H1 (cell line): Measurements from ENCODE around the gene MYH3. TPM values are rescaled to one million over a fixed set of nuclear protein-coding genes. Genes with fewer than 3 reads are reported as not detected.

ENCODE experiments used
- CTCF ChIA-PET: fragments of 300-600 bp; sonication (Branson Sonifier 250); formaldehyde crosslinking; loops from one replicate; lab custom pipeline; 2021; ENCODE audit not compliant: partially characterized antibody; lab: Charles Lee
- POLR2A ChIA-PET: fragments of 300-600 bp; sonication (Branson Sonifier 250); formaldehyde crosslinking; loops from one replicate; lab custom pipeline; 2021; ENCODE audit warnings: inconsistent platforms; ENCODE audit not compliant: partially characterized antibody; lab: Charles Lee
- DNase-seq, 2 experiments: peaks; one replicate each; pipeline versions ENCODE4 v3.0.0 to v3.0.0-alpha.2; 2010 to 2022; ENCODE audit warnings: low spot score in 2 of 2, low read depth in 1 of 2, mixed read lengths in 1 of 2
- FAIRE-seq: peaks from 2 replicates; lab custom pipeline; 2011; peaks lifted over from hg19 to GRCh38; lab: Jason Lieb, UNC
- H2AFZ ChIP-seq: 2 replicates; pipeline ENCODE4 v1.8.1; 2012; ENCODE audit warnings: low read length, inconsistent platforms
- H2AK5ac ChIP-seq: 2 replicates; pipeline ENCODE4 v1.6.1; 2013; ENCODE audit warnings: low read depth, low read length
- H2BK120ac ChIP-seq: replicated peaks from 2 replicates; pipeline ENCODE3; 2013; ENCODE audit warnings: low read depth, low read length, inconsistent platforms
- H2BK12ac ChIP-seq: 2 replicates; pipeline ENCODE4 v1.6.1; 2013; ENCODE audit warnings: low read depth, low read length
- H2BK15ac ChIP-seq: 2 replicates; pipeline ENCODE4 v1.6.1; 2013; ENCODE audit warnings: low read length
- H2BK20ac ChIP-seq: 2 replicates; pipeline ENCODE4 v1.6.1; 2013; ENCODE audit warnings: low read length
- H2BK5ac ChIP-seq: 2 replicates; pipeline ENCODE4 v1.6.1; 2013; ENCODE audit warnings: low read depth, low read length
- H3K14ac ChIP-seq: 2 replicates; pipeline ENCODE4 v1.6.1; 2013; ENCODE audit warnings: inconsistent platforms; ENCODE audit not compliant: insufficient read length
- H3K18ac ChIP-seq: 2 replicates; pipeline ENCODE4 v1.6.1; 2013; ENCODE audit warnings: low read length; ENCODE audit errors: extremely low read depth
- H3K23ac ChIP-seq: 2 replicates; pipeline ENCODE4 v1.6.1; 2013; ENCODE audit warnings: inconsistent platforms; ENCODE audit not compliant: insufficient read length
- H3K23me2 ChIP-seq: 2 replicates; pipeline ENCODE4 v1.6.1; 2013; ENCODE audit warnings: low read depth, low read length
- H3K27ac ChIP-seq: 2 replicates; pipeline ENCODE4 v1.6.1; 2011; ENCODE audit warnings: low read depth, low read length, inconsistent platforms
- H3K27me3 ChIP-seq, 4 experiments: replicated peaks in 1 of 4; 1 replicate in 1 of 4; 2 replicates in 3 of 4; pipeline versions ENCODE4 v1.6.1 to v1.8.1; 2011 to 2013; ENCODE audit warnings: low read length in 3 of 4, mild to moderate bottlenecking in 3 of 4, inconsistent platforms in 2 of 4, mixed read lengths in 2 of 4, moderate library complexity in 1 of 4; ENCODE audit not compliant: control insufficient read depth in 3 of 4, insufficient read depth in 3 of 4; ENCODE audit errors: extremely low read depth in 1 of 4
- H3K36me3 ChIP-seq, 4 experiments: 2 replicates each; pipeline versions ENCODE4 v1.6.1 to v1.8.1; 2011 to 2013; ENCODE audit warnings: mild to moderate bottlenecking in 4 of 4, low read length in 3 of 4, moderate library complexity in 2 of 4, control low read depth in 1 of 4, inconsistent platforms in 1 of 4; ENCODE audit not compliant: insufficient read depth in 4 of 4, control insufficient read depth in 2 of 4
- H3K4ac ChIP-seq: replicated peaks from 2 replicates; pipeline ENCODE3; 2013; ENCODE audit warnings: low read length, low read depth, mixed read lengths, inconsistent platforms; ENCODE audit not compliant: insufficient read length
- H3K4me1 ChIP-seq, 4 experiments: replicated peaks in 1 of 4; 1 replicate in 1 of 4; 2 replicates in 3 of 4; pipeline versions ENCODE4 v1.6.1 to v1.8.1; 2011 to 2013; ENCODE audit warnings: low read length in 3 of 4, inconsistent platforms in 2 of 4, mixed read lengths in 1 of 4; ENCODE audit not compliant: insufficient read depth in 4 of 4, control insufficient read depth in 3 of 4
- H3K4me2 ChIP-seq, 2 experiments: 2 replicates each; pipeline versions ENCODE4 v1.6.1 to v1.8.1; 2011 to 2013; ENCODE audit warnings: low read depth in 2 of 2, low read length in 2 of 2, control low read depth in 1 of 2, inconsistent platforms in 1 of 2, mild to moderate bottlenecking in 1 of 2; ENCODE audit not compliant: insufficient read depth in 1 of 2
- H3K4me3 ChIP-seq, 4 experiments: fragments of 200-600, 300-600 bp in 1 of 4; sonication (generic), shearing (Covaris generic), sonication (Bioruptor Twin) in 1 of 4; 2 replicates each; pipeline versions ENCODE4 v1.5.1 to v1.8.1; 2011 to 2016; ENCODE audit warnings: low read length in 4 of 4, low read depth in 3 of 4, control low read depth in 2 of 4, inconsistent platforms in 2 of 4, mild to moderate bottlenecking in 2 of 4, mixed read lengths in 1 of 4, moderate library complexity in 1 of 4; ENCODE audit not compliant: insufficient read depth in 2 of 4; ENCODE audit errors: extremely low read depth in 1 of 4
- H3K56ac ChIP-seq: replicated peaks from 2 replicates; pipeline ENCODE3; 2013; ENCODE audit warnings: low read depth, mild to moderate bottlenecking, mixed read lengths, low read length, inconsistent platforms; ENCODE audit not compliant: insufficient read length
- H3K79me1 ChIP-seq: 2 replicates; pipeline ENCODE4 v1.6.1; 2013; ENCODE audit warnings: low read depth, low read length, control low read depth
- H3K79me2 ChIP-seq, 2 experiments: 2 replicates each; pipeline versions ENCODE4 v1.6.1 to v1.8.1; 2012 to 2013; ENCODE audit warnings: low read length in 2 of 2, mild to moderate bottlenecking in 2 of 2, inconsistent platforms in 1 of 2; ENCODE audit not compliant: insufficient read depth in 2 of 2, control insufficient read depth in 1 of 2
- H3K9ac ChIP-seq, 4 experiments: replicated peaks in 1 of 4; 1 replicate in 1 of 4; 2 replicates in 3 of 4; pipeline versions ENCODE4 v1.6.1 to v1.8.1; 2011 to 2013; ENCODE audit warnings: low read depth in 3 of 4, low read length in 3 of 4, control low read depth in 2 of 4, mild to moderate bottlenecking in 2 of 4, moderate library complexity in 2 of 4, inconsistent platforms in 1 of 4; ENCODE audit errors: extremely low read depth in 1 of 4
- H3K9me3 ChIP-seq, 2 experiments: 2 replicates each; pipeline versions ENCODE4 v1.6.1 to v1.8.1; 2012 to 2013; ENCODE audit warnings: mild to moderate bottlenecking in 2 of 2, moderate library complexity in 2 of 2, control low read depth in 1 of 2, inconsistent platforms in 1 of 2, low read depth in 1 of 2, low read length in 1 of 2, mixed read lengths in 1 of 2; ENCODE audit not compliant: insufficient read depth in 2 of 2
- H4K20me1 ChIP-seq, 2 experiments: replicated peaks in 1 of 2; 2 replicates each; pipeline versions ENCODE3 to v1.8.1; 2011 to 2013; ENCODE audit warnings: inconsistent platforms in 2 of 2, low read length in 2 of 2, mild to moderate bottlenecking in 1 of 2; ENCODE audit not compliant: insufficient read depth in 2 of 2, control insufficient read depth in 1 of 2
- H4K5ac ChIP-seq: 2 replicates; pipeline ENCODE4 v1.6.1; 2013; ENCODE audit warnings: low read length, low read depth, mixed read lengths, inconsistent platforms; ENCODE audit not compliant: insufficient read length
- H4K8ac ChIP-seq: 2 replicates; pipeline ENCODE4 v1.8.0; 2013; ENCODE audit warnings: mild to moderate bottlenecking, moderate library complexity, low read length, inconsistent platforms; ENCODE audit not compliant: insufficient read depth; ENCODE audit errors: extremely low read depth
- H4K91ac ChIP-seq: replicated peaks from 2 replicates; pipeline ENCODE3; 2013; ENCODE audit warnings: low read length, mixed read lengths, inconsistent platforms; ENCODE audit not compliant: insufficient read length
- ASH2L ChIP-seq: fragments of 200-600, 300-600 bp; sonication (generic); IDR thresholded peaks from one replicate; pipeline ENCODE4 v1.7.1; 2017; ENCODE audit warnings: low read length
- BCL11A ChIP-seq, 2 experiments: IDR thresholded peaks; one replicate each; pipeline ENCODE4 v1.6.1; 2011; ENCODE audit warnings: low read depth in 2 of 2, low read length in 2 of 2, mild to moderate bottlenecking in 2 of 2
- CBX5 ChIP-seq: fragments of 300-800, 300-1000 bp; sonication (generic); IDR thresholded peaks from 2 replicates; pipeline ENCODE4 v1.7.1; 2016; ENCODE audit warnings: antibody characterized with exemption, low read length, low read depth
- CHD1 ChIP-seq: IDR thresholded peaks from 2 replicates; pipeline ENCODE4 v1.6.1; 2012; ENCODE audit warnings: low read depth, low read length, improper control_type of control experiment
- CHD2 ChIP-seq: IDR thresholded peaks from 2 replicates; pipeline ENCODE4 v1.6.1; 2012; ENCODE audit warnings: low read length, improper control_type of control experiment
- CTCF ChIP-seq, 3 experiments: IDR thresholded peaks; 1 replicate in 2 of 3; 2 replicates in 1 of 3; pipeline versions ENCODE4 v1.5.1 to v1.6.1; 2011; ENCODE audit warnings: low read length in 3 of 3, mild to moderate bottlenecking in 3 of 3, inconsistent platforms in 2 of 3, low read depth in 1 of 3, moderate library complexity in 1 of 3; ENCODE audit not compliant: insufficient read depth in 1 of 3; ENCODE audit errors: control extremely low read depth in 1 of 3
- KDM5A ChIP-seq: fragments of 200-600 bp; IDR thresholded peaks from 2 replicates; pipeline ENCODE4 v1.7.1; 2012; ENCODE audit warnings: mild to moderate bottlenecking, low read length, inconsistent platforms, mixed read lengths
- NANOG ChIP-seq: IDR thresholded peaks from 2 replicates; pipeline ENCODE4 v1.6.1; 2011; ENCODE audit warnings: low read length, low read depth, mild to moderate bottlenecking, inconsistent platforms; ENCODE audit not compliant: insufficient read depth, poor library complexity, severe bottlenecking
- PHF8 ChIP-seq: fragments of 200-600 bp; sonication (generic); conservative IDR thresholded peaks from 2 replicates; pipeline ENCODE4 v1.7.1; 2012; ENCODE audit warnings: low read depth, mild to moderate bottlenecking, inconsistent platforms, low read length, moderate library complexity
- RXRA ChIP-seq: IDR thresholded peaks from 2 replicates; pipeline ENCODE4 v1.6.1; 2011; ENCODE audit warnings: low read depth, mild to moderate bottlenecking, low read length, moderate library complexity; ENCODE audit not compliant: insufficient read depth
- SIN3A ChIP-seq, 2 experiments: IDR thresholded peaks in 1 of 2; conservative IDR thresholded peaks in 1 of 2; 2 replicates each; pipeline ENCODE4 v1.6.1; 2011 to 2012; ENCODE audit warnings: low read length in 2 of 2, improper control_type of control experiment in 1 of 2, low read depth in 1 of 2, mild to moderate bottlenecking in 1 of 2
- YY1 ChIP-seq: IDR thresholded peaks from 2 replicates; pipeline ENCODE4 v1.6.1; 2011; ENCODE audit warnings: low read depth, mild to moderate bottlenecking, low read length
- WGBS, 2 experiments: shearing (Covaris generic) in 1 of 2; methylation state at CpG; one replicate each; pipeline versions ENCODE4 v1.1.6 to v1.1.7; 2013 to 2015; ENCODE audit warnings: low lambda C conversion rate in 2 of 2, mixed read lengths in 2 of 2, inconsistent platforms in 1 of 2, low coverage in 1 of 2, missing lambda C conversion rate in 1 of 2; ENCODE audit not compliant: insufficient replicate concordance in 2 of 2, insufficient coverage in 1 of 2, insufficient read length in 1 of 2; ENCODE audit errors: extremely low coverage in 1 of 2, missing lambda C conversion rate in 1 of 2; 5-methylcytosine and 5-hydroxymethylcytosine counted together
- polyA plus RNA-seq, 7 experiments: library from polyadenylated mRNA; depleted of rRNA in 3 of 7; stranded (reverse) in 5 of 7; unstranded in 2 of 7; fragments of >200 nt in 5 of 7; fragments of 200-250 nt in 2 of 7; gene quantifications; 1 replicate in 5 of 7; 2 replicates in 1 of 7; 4 replicates in 1 of 7; pipeline versions ENCODE4 v1.2.1 to v1.2.3, GENCODE V29; 2011 to 2013; ENCODE audit warnings: missing spikeins in 2 of 7, mixed read lengths in 2 of 7
- total RNA-seq: library from RNA; stranded (reverse); fragmentation: NEBNext Ultra II Directional; extraction: Animal tissue kit (Norgen Biotek cat#: 25700); gene quantifications from 2 replicates; pipeline ENCODE4 v1.2.1, GENCODE V29; 2021

Gene MYH3
- total and polyA plus RNA-seq, 2 of the 8 experiments (the other 6 are each of a cell fraction or from before 2014, with no cell fraction given) = 0.65 to 1.8 TPM

- Histone ChIP-seq H3K4me2 (no peak overlapping the region), H4K5ac (no peak overlapping the region), H2BK5ac (no peak overlapping the region), H2BK15ac (no peak overlapping the region), H2BK20ac (no peak overlapping the region), H4K20me1 (no peaks in the 10 kb centered on the region), H3K23ac (no peak overlapping the region), H3K23me2 (no peaks in the 10 kb centered on the region), H2BK12ac (no peak overlapping the region), H3K27ac (no peak overlapping the region), H3K14ac (no peak overlapping the region), H2BK120ac (no peak overlapping the region), H3K18ac (no peak overlapping the region), H3K4ac (no peak overlapping the region), H3K56ac (no peak overlapping the region), H4K8ac (no peak overlapping the region), H3K36me3 (0 out of 8 replicates have a peak, but pooled peaks cover 0 to 2% (median 0%) of the 10 kb centered on the region in 4 experiments), H3K27me3 (no peaks in the 10 kb centered on the region), H4K91ac (no peak overlapping the region), H3K9me3 (no peaks in the 10 kb centered on the region), H2AK5ac (no peak overlapping the region), H3K4me1 (peaks cover 0 to 5% (median 0%) of the 10 kb centered on the region in 4 experiments; a peak in 1 of 7 replicates), H3K9ac (no peak overlapping the region), H3K4me3 (no peak overlapping the region), H3K79me1 (no peaks in the 10 kb centered on the region), H2AFZ (no peak overlapping the region), H3K79me2 (no peaks in the 10 kb centered on the region)
- CTCF ChIA-PET = interaction anchor here (0.7 to 3.0 kb wide), 5 partner anchors 14 to 265 kb away, joined by 3 to 12 read pairs (median 3); no protein-coding TSS in a partner anchor
- DNase-seq (no peak), FAIRE-seq (no peak)
- WGBS, 2 experiments = 80% methylated on average over 5 of the region's 5 CpGs; no CpG with 5 or more reads in 1 of the 2 experiments
- POLR2A ChIA-PET = no interaction called here
- TF ChIP-seq BCL11A (IDR thresholded peaks at IDR 0.05; ENCODE audit: low read depth in 2 of 2, low read length in 2 of 2) (no peak), NANOG (no peak), ASH2L (no peak), CBX5 (no peak), SIN3A (conservative IDR thresholded peaks at IDR 0.05 in 1 of 2, IDR thresholded peaks at IDR 0.05 in 1 of 2; ENCODE audit: low read depth in 1 of 2, low read length in 2 of 2) (no peak), RXRA (no peak), KDM5A (no peak), CTCF (IDR thresholded peaks at IDR 0.05; ENCODE audit: control extremely low read depth in 1 of 3, insufficient read depth in 1 of 3, low read depth in 1 of 3, low read length in 3 of 3) (no peak), CHD2 (no peak), YY1 (no peak), PHF8 (no peak), CHD1 (no peak)
Measured at GRCh38 chr17:10600571-10600970, 56.5 kb downstream of the MYH3 start.
